22Rv1 (cell line): ENCODE data around the gene ZBTB40.

ENCODE experiments used
- ZFX ChIP-seq: fragments of 450-650 bp; IDR thresholded peaks from 2 replicates; pipeline ENCODE4 v1.6.1; 2017; ENCODE audit warnings: antibody characterized with exemption, borderline replicate concordance
- TF ChIP-seq, protein P1 (sequence below): fragments of 450-650 bp; IDR thresholded peaks from 2 replicates; pipeline ENCODE4 v1.5.1; 2017; ENCODE audit warnings: mild to moderate bottlenecking

DNA sequence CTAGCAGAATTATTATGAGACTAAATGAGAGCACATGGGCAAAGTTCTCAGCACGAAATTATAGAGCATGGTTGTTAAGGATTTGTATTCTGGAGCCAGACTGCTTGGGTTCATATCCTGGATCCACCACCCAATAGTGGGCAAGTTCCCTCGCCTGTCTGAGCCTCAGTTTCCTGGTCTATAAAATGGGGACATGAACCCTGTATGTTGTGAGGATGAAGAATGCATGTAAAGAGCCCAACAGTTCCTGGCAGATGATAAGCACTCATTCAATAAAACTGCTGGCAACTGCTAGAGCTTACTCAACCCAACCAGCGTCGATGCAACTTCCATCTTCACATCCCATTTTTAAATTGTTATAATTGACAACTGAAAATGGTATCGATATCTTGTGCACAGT is 47.2 kb upstream of the ZBTB40 start:
- TF ChIP-seq, protein P1, sequence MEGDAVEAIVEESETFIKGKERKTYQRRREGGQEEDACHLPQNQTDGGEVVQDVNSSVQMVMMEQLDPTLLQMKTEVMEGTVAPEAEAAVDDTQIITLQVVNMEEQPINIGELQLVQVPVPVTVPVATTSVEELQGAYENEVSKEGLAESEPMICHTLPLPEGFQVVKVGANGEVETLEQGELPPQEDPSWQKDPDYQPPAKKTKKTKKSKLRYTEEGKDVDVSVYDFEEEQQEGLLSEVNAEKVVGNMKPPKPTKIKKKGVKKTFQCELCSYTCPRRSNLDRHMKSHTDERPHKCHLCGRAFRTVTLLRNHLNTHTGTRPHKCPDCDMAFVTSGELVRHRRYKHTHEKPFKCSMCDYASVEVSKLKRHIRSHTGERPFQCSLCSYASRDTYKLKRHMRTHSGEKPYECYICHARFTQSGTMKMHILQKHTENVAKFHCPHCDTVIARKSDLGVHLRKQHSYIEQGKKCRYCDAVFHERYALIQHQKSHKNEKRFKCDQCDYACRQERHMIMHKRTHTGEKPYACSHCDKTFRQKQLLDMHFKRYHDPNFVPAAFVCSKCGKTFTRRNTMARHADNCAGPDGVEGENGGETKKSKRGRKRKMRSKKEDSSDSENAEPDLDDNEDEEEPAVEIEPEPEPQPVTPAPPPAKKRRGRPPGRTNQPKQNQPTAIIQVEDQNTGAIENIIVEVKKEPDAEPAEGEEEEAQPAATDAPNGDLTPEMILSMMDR, result no peak
- no peak for TF ChIP-seq ZFX
